HUES6 (cell line): ENCODE measurements around the gene ADAP1.
A peak's percentile ranks its signal among the peaks of the same experiment; 100 is the strongest.
"Not testable (repeated sequence)": the region's sequence is repeated elsewhere in the genome, so short reads cannot be mapped to it uniquely, and the experiment has no call there.

Experiments
- H3K27ac ChIP-seq: 2 replicates; pipeline ENCODE4 v1.7.0; 2013; ENCODE audit warnings: low read depth, mild to moderate bottlenecking, low read length, inconsistent platforms
- H3K27me3 ChIP-seq: 2 replicates; pipeline ENCODE4 v1.6.1; 2013; ENCODE audit warnings: low read length; ENCODE audit not compliant: control insufficient read depth, insufficient read depth
- H3K36me3 ChIP-seq: 2 replicates; pipeline ENCODE4 v1.6.1; 2013; ENCODE audit warnings: low read length; ENCODE audit not compliant: control insufficient read depth, insufficient read depth
- H3K4me1 ChIP-seq: 2 replicates; pipeline ENCODE4 v1.6.1; 2013; ENCODE audit warnings: low read length; ENCODE audit not compliant: control insufficient read depth, insufficient read depth
- H3K4me3 ChIP-seq: 2 replicates; pipeline ENCODE4 v1.5.1; 2013; ENCODE audit warnings: low read depth, low read length
- H3K9ac ChIP-seq: one replicate; pipeline ENCODE4 v1.6.1; 2013; ENCODE audit warnings: mild to moderate bottlenecking, low read length
- H3K9me3 ChIP-seq: 2 replicates; pipeline ENCODE4 v1.6.1; 2013; ENCODE audit warnings: low read depth, low read length; ENCODE audit not compliant: control insufficient read depth, insufficient read depth

ADAP1 gene

GRCh38 chr7:954330-955238 is at the start of gene ADAP1:
Gene ADAP1, minus strand, starts transcription at chr7:954680. Its CDS starts 203 bp downstream, at chr7:954477.
- Histone ChIP-seq H3K9me3 (no peaks in the 10 kb centered on the region), H3K4me3 (peak within 1 kb of the TSS; percentile 67), H3K27me3 (peaks cover 33% of the 10 kb centered on the region), H3K36me3 (no peaks in the 10 kb centered on the region), H3K4me1 (peaks cover 5% of the 10 kb centered on the region; the same call in 1 of the 2 replicates), H3K9ac (no peak within 1 kb of the TSS), H3K27ac (no peak within 1 kb of the TSS)

GRCh38 chr7:1002445-1002844 is 48.0 kb upstream of the ADAP1 start:
- H3K27me3 ChIP-seq, H3K36me3 ChIP-seq, H3K27ac ChIP-seq, H3K9me3 ChIP-seq, H3K4me3 ChIP-seq, H3K9ac ChIP-seq: not testable (repeated sequence)
- H3K4me1 ChIP-seq: peaks cover 23% of the 10 kb centered on the region; the same call in 1 of the 2 replicates

- not testable (repeated sequence) for H3K4me3 ChIP-seq, H3K27me3 ChIP-seq, H3K27ac ChIP-seq, H3K9me3 ChIP-seq, H3K36me3 ChIP-seq, H3K9ac ChIP-seq
- H3K4me1 ChIP-seq: peaks cover 27% of the 10 kb centered on the region; the same call in 1 of the 2 replicates
These were observed 47.5 kb upstream of the ADAP1 start for GRCh38 chr7:1002026-1002425.

GRCh38 chr7:1001069-1001770 is 46.7 kb upstream of the ADAP1 start:
- H3K36me3 ChIP-seq, H3K9me3 ChIP-seq, H3K9ac ChIP-seq, H3K4me3 ChIP-seq, H3K27me3 ChIP-seq, H3K27ac ChIP-seq: not testable (repeated sequence)
- H3K4me1 ChIP-seq: peaks cover 27% of the 10 kb centered on the region; the same call in 1 of the 2 replicates

GRCh38 chr7:999941-1000935 is 45.8 kb upstream of the ADAP1 start:
- H3K9me3 ChIP-seq: no peaks in the 10 kb centered on the region
- no peaks in the 10 kb centered on the region for H3K27me3 ChIP-seq
- H3K4me1 ChIP-seq: peaks cover 27% of the 10 kb centered on the region; the same call in 1 of the 2 replicates
- H3K4me3 ChIP-seq: no peak overlapping the region
- H3K9ac ChIP-seq: no peak overlapping the region
- peaks cover 7% of the 10 kb centered on the region; the same call in 1 of the 2 replicates for H3K36me3 ChIP-seq
- H3K27ac ChIP-seq: no peak overlapping the region

GRCh38 chr7:999149-999879 is 44.8 kb upstream of the ADAP1 start:
- peaks cover 27% of the 10 kb centered on the region; the same call in 1 of the 2 replicates for H3K4me1 ChIP-seq
- H3K9ac ChIP-seq: no peak overlapping the region
- H3K4me3 ChIP-seq: no peak overlapping the region
- H3K27me3 ChIP-seq: no peaks in the 10 kb centered on the region
- peaks cover 7% of the 10 kb centered on the region; the same call in 1 of the 2 replicates for H3K36me3 ChIP-seq
- H3K27ac ChIP-seq: no peak overlapping the region
- no peaks in the 10 kb centered on the region for H3K9me3 ChIP-seq

DNA sequence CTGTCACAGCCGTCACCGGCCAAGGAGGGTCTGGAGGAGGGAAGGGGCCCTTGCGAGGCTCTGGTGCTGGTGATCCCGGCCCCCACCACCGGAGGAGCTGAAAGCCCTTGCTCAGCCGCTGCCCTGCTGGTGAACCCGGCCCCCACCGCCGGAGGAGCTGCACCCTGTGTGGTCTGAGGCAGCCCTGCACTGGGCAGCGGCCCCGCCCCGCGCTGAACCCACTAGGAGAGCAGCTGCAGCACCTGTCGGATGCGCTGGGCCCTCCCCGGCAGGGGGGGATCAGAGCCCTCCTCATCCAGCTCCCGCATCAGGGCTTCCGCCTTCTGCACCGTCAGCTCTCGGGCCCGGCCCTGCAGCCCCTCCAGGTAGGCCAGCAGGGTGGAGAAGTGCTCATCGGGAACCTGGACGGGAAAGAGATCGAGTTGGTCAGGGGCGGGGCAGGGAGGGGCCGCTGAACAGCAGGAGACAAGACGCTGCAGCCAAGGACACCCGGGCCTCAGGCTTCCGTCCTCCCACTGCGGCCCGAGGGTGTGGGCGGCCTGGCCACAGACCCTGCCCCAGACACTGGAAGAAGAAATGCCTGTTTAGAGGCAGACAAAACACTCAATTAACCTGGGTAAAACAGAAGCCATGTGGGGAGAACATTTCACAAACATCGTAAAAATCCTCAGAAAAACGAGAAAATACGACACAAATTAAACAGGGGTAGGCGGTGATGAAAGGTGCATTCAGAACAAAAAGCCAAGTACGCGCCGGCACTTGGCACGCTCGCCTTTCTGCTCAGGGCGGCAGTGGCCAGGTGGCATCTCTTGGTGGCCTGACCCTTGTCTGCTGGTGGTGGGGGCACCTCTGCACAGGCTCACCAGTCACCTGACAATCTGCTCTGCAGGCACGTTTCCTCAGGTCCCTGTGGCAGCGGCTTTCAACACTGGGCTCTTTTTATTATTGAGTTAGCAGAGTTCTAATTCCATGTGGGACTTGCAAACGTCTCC is 43.2 kb upstream of the ADAP1 start:
- Histone ChIP-seq H3K4me1 (peaks cover 34% of the 10 kb centered on the region), H3K9me3 (no peaks in the 10 kb centered on the region), H3K36me3 (peaks cover 7% of the 10 kb centered on the region; the same call in 1 of the 2 replicates), H3K27ac (no peak overlapping the region), H3K9ac (no peak overlapping the region), H3K4me3 (no peak overlapping the region), H3K27me3 (no peaks in the 10 kb centered on the region)

DNA sequence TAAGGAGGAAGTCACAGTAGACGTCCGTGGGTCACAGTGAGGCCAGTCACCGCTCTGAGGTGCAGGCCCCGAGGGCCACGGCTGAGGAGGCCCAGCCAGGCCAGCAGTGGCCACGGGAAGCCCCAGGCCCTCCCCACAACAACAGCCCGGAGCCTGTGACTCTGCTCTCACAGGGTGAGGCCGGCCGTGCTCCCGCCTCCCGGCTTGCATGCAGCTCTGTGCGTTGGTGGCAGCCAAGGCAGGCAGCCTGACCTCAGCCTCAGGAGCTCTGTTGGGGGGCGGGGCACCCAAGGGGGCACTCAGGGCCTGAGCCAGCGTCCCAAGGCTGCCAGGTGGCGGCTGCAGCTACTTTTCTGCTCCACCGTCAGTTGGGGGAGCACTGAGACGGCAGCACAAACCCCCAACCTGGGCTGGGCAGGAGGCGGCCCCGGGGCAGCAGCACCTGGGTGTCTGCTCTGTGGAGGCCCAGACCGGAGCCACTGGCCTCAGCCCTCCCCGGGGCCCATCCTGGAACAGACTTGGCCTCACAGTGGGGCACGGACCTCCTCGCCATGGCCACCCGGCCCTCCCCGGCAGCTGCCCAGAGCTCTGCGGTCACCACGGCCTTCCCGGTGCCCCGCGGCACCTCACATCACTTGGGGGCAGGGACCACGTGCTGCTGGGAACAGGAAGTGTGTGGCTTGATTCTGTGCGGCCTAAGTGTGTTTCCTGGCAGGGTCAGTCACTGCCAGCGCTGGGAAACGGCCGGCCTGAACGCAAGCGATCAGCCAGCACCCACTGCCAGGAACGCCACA is 41.8 kb upstream of the ADAP1 start:
- no peak overlapping the region for H3K4me3 ChIP-seq
- H3K36me3 ChIP-seq: peaks cover 7% of the 10 kb centered on the region; the same call in 1 of the 2 replicates
- peaks cover 36% of the 10 kb centered on the region for H3K4me1 ChIP-seq
- no peaks in the 10 kb centered on the region for H3K9me3 ChIP-seq
- no peaks in the 10 kb centered on the region for H3K27me3 ChIP-seq
- H3K9ac ChIP-seq: no peak overlapping the region
- H3K27ac ChIP-seq: no peak overlapping the region

GRCh38 chr7:995571-995970 is 41.1 kb upstream of the ADAP1 start:
- Histone ChIP-seq H3K4me3 (no peak overlapping the region), H3K9me3 (no peaks in the 10 kb centered on the region), H3K27me3 (no peaks in the 10 kb centered on the region), H3K9ac (no peak overlapping the region), H3K36me3 (peaks cover 7% of the 10 kb centered on the region; the same call in 1 of the 2 replicates), H3K27ac (no peak overlapping the region), H3K4me1 (peaks cover 29% of the 10 kb centered on the region)
